Hindlimb muscle (tissue), 1 donor: ENCODE data around the gene KHDC3L. TPM values are rescaled to one million over a fixed set of nuclear protein-coding genes. Genes with fewer than 3 reads are reported as not detected.
"Not testable (repeated sequence)": the region's sequence is repeated elsewhere in the genome, so short reads cannot be mapped to it uniquely, and the experiment has no call there.

Source experiments
- DNase-seq: peaks from one replicate; pipeline ENCODE4 v3.0.0-alpha.2; 2013
- polyA plus RNA-seq: library from polyadenylated mRNA; unstranded; fragments of 120-200 nt; gene quantifications from one replicate; pipeline ENCODE4 v1.2.1, GENCODE V29; 2013; ENCODE audit not compliant: insufficient read length

The KHDC3L gene
- polyA plus RNA-seq, 1 donor: not detected

- DNase-seq: no peak
These were observed 7.1 kb downstream of the KHDC3L start, which contains the start of gene OOEP for GRCh38 chr6:73369563-73369962. Gene OOEP, minus strand, starts transcription at chr6:73369897. Its CDS starts 105 bp downstream, at chr6:73369792.

- no peak for DNase-seq
These were observed 9.5 kb downstream of the KHDC3L start for GRCh38 chr6:73371984-73372383.

DNA sequence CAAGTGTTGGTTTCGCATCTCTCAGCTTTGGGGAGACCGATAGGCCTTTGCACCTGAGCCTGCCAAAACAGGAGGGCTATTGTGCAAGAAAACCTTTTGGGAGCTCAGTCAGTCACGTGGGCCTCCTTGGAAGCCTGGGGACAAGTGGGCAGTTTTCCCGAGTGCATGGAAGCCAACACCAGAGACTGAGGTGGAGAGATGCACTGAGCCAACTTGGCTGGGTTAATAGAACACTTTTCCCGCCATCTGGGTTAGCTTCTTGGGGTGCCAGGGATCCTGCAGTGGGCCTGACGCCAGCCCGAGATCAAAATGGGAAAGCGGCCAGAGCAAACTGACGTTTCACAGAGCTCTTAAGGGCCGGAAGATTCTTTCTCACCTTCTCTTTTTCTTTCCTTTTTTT is 10.1 kb downstream of the KHDC3L start:
- no peak for DNase-seq

DNA sequence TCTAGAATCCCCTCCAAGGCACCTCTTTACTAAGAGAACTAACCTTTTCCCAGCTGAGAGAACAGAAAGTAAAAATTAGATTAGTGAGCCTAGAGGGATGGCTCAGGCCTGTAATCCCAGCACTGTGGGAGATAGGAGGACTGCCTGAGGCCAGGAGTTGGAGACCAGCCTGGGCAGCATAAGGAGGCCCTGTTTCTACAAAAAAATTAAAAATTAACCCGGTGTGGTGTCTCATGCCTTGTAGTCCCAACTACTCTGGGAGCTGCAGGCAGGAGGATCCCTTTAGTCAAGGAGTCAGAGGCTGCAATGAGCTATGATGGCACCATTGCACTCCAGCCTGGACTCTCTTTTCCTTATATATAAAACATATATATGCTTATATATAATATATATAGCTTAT is 12.8 kb downstream of the KHDC3L start:
- no peak for DNase-seq

DNA sequence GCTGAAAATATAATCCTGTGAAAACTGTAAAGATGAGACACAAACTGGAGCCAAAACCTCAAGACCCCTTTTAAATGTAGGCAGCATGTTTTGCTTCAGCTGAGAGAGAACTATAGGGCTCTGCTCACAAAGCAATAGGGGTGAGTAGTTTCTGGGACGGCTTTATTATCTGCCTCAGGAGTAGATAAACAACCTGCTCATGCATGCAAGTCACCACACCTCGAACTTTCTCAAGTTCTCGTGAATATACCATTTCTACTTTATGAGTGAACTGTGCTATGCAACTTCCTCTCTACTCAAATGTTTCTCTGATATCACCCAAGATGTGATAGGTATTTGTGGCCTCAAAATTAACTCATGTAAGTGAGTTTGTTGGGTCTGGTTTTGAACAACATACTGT is 14.8 kb downstream of the KHDC3L start:
- no peak for DNase-seq

DNA sequence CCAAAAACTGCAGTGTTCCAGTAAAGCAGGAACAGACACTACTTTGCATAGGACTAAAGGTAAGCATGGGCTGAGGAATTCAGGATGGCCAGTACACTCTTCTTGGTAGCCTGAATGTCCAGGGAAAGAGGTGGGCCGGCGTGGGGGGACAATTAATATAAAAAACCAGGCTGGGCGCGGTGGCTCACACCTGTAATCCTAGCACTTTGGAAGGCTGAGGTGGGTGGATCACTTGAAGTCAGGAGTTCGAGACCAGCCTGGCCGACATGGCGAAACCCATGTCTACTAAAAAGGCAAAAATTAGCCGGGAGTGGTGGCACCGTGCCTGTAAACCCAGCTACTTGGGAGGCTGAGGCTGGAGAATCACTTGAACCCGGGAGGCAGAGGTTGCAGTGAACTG is 19.1 kb downstream of the KHDC3L start:
- not testable (repeated sequence) for DNase-seq

DNA sequence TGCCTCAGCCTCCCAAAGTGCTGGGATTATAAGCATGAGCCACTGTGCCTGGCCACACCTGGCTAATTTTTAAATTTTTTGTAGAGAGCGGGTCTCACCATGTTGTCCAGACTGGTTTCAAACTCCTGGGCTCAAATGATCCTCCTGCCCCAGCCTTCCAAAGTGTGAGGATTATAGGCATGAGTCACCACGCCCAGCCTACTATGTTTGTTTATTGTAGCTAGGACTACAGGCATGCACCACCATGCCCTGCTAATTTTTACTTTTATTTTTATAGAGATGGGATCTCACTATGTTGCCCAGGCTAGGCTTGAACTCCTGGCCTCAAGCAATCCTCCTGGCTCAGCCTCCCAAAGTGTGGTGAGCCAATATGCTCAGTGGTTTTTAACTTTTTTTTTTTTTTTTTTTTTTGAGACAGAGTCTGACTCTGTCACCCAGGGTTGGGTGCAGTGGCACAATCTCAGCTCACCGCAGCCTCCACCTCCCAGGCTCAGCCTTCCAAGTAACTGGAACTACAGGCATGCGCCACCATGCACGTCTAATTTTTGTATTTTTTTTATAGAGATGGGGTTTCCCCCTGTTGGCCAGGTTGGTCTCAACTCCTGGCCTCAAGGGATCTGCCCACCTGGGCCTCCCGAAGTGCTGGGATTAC is 20.1 kb downstream of the KHDC3L start:
- DNase-seq: no peak

DNA sequence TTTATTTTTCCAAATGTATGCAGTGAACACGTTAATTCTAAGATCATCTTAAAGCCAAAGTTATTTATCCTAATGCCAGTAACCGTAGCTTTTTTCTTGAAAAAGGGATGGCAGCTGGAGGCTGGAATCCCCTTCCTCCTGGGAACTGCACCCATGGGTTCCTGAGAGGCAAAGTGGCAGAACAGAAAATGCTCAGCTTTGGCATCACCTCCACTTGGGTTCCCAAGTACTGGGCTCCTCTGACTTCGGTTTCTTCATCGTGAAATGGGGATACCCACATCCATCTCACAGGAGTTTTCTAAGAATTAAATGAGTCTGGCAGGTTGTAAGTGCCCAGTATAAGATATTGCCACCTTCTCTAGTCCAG is 26.0 kb downstream of the KHDC3L start:
- DNase-seq: no peak

DNA sequence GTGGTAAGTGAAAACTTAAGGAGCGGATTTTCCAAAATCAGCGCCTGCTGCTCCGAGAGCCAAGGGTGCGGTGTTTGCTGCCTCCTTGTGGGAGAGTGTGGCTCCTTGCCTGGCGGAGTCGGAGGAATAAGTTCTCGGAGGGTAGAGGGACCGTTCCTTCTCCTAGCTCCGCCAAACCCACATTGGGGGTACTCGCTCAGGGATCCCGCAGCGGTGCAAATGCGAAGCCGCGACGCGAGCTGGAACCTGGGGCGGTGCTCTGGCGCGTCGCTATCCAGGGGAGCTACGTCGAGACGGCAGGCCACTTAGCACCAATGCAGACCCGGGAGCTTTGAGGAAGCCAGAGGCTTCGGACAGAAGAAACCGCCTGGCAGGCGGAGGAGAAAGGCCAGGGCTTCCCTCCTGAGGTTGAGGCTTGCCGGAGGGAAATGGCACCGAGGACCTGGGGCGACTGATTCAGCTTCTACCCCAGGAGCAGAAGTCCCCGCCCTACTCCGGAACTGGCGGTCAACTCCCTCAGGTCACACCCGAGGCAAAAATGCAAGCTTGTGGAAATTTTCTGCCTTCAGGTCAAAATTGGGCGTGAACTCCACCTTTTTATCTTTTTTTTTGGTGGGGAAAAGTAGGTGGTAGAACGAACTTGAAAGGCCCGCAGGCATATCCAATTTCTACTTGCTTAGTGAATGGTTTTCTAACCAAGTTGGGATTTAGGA is 26.5 kb downstream of the KHDC3L start:
- peak; percentile 47 for DNase-seq

DNA sequence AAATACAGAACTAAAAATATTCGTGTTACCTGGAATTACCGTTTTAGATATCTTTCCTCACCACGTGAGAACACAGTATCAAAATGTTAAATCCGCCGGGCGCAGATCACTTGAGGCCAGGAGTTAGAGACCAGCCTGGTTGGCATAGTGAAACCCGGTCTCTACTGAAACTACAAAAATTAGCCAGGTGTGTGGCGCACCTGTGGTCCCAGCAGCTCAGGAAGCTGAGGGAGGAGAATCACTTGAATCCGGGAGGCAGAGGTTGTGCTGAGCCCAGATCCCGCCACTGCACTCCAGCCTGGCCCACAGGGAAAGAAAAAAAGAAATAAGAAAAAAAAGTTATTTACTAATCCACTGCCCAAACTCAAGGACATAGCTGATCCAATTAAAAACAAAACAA is 27.4 kb downstream of the KHDC3L start:
- no peak for DNase-seq

GRCh38 chr6:73391675-73392074 is 29.2 kb downstream of the KHDC3L start:
- DNase-seq: no peak

- not testable (repeated sequence) for DNase-seq
These were observed 29.7 kb downstream of the KHDC3L start for GRCh38 chr6:73392188-73392587.

- DNase-seq: no peak
These were observed 30.8 kb downstream of the KHDC3L start for GRCh38 chr6:73393278-73393677.

GRCh38 chr6:73394577-73395354 is 32.3 kb downstream of the KHDC3L start, which contains the start of gene DDX43:
Gene DDX43, plus strand, starts transcription at chr6:73394828. Its CDS starts 78 bp downstream, at chr6:73394906.
- peak; percentile 29 for DNase-seq

DNA sequence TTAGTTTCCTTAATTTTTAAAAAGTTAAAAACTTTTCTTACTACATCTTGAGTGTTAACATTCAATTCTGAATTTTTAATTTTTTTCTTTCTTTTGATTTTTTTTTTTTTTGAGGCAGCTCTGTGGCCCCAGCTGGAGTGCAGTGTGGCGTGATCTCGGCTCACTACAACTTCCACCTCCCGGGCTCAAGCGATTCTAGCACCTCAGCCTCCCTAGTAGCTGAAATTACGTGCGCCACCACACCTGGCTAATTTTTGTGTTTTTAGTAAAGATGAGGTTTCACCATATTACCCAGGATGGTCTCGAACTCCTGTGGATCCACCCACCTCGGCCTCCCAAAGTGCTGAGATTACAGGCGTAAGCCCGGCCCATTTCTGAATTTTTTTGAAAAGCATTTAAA is 33.4 kb downstream of the KHDC3L start:
- no peak for DNase-seq

- DNase-seq: no peak
These were observed 38.2 kb downstream of the KHDC3L start for GRCh38 chr6:73400656-73401055.

- no peak for DNase-seq
These were observed 46.9 kb downstream of the KHDC3L start for GRCh38 chr6:73409395-73409794.

GRCh38 chr6:73413102-73413501 is 50.6 kb downstream of the KHDC3L start:
- no peak for DNase-seq

Other genes starting within 250 kb of the KHDC3L start
- not detected for gene KHDC1L, start 137.2 kb upstream of the KHDC3L start, polyA plus RNA-seq
- 5.5 TPM for gene KHDC1, start 99.5 kb upstream of the KHDC3L start, polyA plus RNA-seq
- not detected for gene DPPA5, start 8.4 kb upstream of the KHDC3L start, polyA plus RNA-seq
- gene OOEP, start 7.2 kb downstream of the KHDC3L start, polyA plus RNA-seq: 0.36 TPM
- 1.2 TPM for gene DDX43, start 32.2 kb downstream of the KHDC3L start, polyA plus RNA-seq
- 5.3 TPM for gene CGAS, start 89.6 kb downstream of the KHDC3L start, polyA plus RNA-seq
- gene MTO1, start 99.1 kb downstream of the KHDC3L start, polyA plus RNA-seq: 20.3 TPM
- 20,185 TPM for gene EEF1A1, start 158.4 kb downstream of the KHDC3L start, polyA plus RNA-seq